CD4-positive, alpha-beta T cell treated with Interleukin-6 at 100 ng/mL for 8 hours (primary cell): ENCODE data around the gene PCDH15.
"Not testable (repeated sequence)": the region's sequence is repeated elsewhere in the genome, so short reads cannot be mapped to it uniquely, and the experiment has no call there.

ENCODE experiments used
- DNase-seq: peaks from one replicate; pipeline ENCODE4 v3.0.0-alpha.2; 2020; ENCODE audit warnings: mixed read lengths, low spot score

The PCDH15 gene

DNA sequence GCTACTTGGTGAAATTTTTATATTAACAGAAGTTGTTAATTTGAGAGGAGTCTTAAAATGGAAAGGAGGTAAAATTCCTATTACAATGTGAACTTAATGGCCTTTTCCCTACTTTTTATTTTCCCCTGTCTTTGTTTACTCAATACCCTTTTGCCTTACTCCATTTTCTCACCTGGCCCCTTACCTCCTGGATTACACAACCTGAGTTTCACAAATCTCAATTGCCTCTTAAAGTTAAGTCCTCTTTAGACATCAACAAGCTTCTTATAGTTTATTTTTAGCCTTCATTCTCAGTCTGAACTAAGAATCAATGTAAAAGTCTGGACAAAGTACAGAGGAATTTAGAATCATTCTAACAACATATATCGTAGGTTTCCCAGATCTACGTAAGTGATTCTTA is 247.0 kb downstream of the PCDH15 start:
- no peak for DNase-seq

DNA sequence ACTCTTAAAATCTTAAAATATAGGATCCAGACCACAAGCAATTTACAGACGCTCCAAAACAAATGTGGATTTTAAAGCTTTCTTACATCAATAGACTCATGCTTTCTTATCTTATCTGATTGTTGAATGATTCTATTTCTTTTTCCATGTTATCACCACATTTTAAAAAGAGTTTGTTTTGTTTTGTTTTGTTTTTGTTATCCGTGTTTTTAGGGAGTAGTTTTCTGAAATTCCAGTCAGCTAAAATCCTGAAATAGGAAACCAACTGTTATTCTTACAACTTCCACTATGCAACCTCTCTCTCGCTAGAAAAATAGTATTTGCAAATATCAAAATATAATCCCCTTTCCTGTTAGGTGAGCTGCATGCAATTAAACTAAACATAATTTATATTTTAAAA is 251.0 kb downstream of the PCDH15 start:
- no peak for DNase-seq

DNA sequence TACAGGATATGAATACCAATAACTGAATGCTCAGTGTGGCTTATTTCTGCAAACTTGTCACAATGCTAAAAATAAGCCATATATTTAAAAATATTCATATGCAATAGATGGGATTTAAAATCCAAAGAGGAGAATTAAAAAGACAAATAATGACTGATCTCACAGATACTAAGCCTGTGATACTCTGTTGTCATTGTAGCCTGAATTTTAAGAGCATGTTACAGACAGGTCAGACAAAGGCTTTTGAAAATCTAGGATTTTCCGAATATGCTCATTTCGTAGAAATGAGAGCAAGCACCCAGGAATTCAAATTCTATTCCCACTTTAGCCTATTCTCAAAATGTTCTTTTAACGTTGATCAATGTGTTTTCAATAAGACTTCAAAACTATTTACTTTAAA is 269.7 kb downstream of the PCDH15 start:
- no peak for DNase-seq

DNA sequence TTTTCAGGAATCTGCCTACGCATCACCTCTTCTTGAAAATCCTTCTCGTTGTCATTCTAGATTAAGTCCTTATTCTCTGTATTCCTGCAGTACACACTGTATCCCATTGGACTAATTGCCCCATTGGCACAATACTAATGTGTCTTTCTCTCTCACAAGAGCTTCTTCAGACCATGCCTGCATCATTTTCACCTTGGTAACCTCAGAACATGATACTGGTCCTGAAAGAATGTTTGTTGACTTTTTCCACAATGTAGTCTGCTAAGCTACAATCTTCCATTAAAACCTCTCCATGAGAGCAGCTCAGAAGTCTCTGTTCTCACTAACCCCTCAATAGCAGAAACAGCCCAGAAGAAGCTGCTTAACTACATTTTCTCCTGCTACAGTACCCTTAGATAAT is 270.7 kb downstream of the PCDH15 start:
- DNase-seq: no peak

DNA sequence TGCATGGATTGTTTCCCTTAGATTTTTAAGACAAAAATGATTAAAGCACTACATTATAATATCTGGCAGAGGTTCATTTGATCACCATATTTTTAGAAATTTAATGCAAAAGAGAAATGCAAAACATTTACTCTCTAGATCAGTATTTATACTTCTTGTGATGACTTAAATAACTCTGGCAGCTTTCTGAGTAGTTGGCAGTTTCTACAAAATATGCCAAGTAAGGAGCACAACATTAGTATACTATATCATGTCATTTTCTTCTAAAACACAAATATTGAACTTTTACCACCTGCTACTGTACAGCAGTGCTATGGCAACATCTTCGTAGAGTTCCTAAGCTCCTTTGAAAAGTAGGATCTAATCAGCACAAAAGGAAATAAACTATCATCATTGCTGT is 275.2 kb downstream of the PCDH15 start:
- no peak for DNase-seq

DNA sequence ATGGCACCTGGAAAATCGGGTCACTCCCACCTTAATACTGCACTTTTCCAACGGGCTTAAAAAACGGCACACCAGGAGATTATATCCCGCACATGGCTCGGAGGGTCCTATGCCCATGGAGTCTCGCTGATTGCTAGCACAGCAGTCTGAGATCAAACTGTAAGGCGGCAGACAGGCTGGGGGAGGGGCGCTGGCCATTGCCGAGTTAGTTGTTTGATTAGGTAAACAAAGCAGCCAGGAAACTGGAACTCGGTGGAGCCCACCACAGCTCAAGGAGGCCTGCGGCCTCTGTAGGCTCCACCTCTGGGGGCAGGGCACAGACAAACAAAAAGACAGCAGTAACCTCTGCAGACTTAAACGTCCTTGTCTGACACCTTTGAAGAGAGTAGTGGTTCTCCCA is 285.8 kb downstream of the PCDH15 start:
- not testable (repeated sequence) for DNase-seq

DNA sequence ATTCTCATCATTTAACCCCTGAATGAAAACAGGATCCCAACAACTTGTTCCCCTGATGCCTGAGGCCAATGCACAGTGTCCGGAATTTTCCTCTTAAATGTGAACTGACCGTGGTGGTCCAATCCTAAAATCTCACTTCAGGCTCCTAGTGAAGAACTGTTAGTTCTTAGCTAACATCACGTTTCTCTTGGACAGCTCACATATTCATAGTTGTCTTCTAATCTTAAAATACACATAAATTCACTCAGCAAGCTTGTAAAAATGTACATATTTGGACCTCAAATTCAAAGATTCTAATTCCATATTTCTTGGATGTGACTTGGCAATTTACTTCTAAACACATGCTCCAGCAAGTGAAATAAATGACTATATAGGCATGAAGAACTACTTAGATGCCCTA is 297.2 kb downstream of the PCDH15 start:
- DNase-seq: no peak

DNA sequence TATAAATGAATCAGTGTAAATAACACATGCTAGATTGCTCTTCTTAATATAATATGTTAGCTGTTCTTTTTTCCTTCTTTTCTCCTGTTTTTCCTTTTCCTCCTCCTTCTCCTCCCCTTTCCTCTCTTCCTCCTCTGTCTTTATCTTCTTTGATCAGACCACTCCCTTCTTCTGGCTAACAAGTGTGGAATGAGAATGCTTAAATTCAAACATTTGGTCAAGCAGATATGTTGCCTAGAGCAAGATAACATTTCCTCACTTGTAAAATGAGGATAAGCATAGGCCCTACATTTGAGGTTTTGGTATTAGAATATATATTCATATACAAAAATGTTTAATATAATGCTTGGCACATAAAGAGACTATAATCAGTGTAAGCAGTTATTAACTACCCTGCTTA is 299.1 kb downstream of the PCDH15 start:
- no peak for DNase-seq

DNA sequence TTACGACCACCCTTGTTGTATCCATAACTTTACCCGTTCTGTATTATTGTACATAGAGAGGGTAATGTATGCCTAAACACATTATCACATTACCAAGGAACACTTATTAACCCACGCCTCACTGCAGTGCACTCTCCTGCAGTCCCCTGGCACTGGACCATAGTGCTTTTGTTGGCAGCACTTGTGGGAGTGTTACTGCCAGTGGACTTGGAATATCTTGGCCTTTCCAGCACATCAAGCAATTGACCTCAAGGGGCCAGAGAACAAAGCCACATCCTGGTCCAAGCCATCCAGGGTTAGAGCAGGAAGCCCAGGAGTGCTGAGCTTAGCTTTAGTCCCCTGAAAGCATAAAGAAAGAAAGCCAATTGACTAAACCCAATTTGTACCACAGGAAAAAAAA is 304.2 kb downstream of the PCDH15 start:
- no peak for DNase-seq

DNA sequence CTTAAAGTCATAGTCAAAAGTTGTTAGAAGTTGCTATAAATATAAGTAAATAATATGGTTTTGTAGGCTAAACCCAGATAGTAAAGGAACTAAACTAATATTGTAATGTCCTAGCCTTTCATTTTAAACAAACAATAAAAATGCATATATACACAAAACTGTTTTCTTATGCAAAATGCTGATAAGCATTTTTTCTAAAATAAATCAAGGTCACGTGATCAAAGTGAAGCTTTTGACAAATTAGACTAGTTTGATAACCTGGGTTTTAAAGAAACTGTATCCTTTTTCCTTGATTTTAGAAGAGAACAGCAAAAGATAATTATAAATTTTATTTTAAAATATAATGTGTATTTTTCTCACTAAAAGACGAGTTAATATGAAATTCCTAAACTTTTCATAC is 313.3 kb downstream of the PCDH15 start:
- DNase-seq: no peak

DNA sequence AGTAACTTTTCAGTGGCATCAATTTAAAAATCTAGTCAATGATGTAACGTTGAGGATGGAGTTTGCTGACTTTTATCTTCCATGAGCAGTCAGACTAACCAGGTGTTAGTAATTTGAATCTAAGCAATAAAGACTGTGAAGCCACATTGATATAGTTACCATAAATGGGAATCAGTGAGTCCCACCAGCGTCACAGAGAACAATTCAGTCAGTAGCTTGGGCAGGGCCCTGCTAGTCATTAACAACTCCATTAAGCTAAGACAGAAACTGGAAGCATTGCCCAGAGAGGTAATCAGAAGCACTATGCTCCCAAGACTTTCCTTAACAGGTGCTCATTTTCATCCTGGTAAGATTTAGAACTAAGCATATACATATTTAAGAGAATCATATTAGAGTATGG is 315.1 kb downstream of the PCDH15 start:
- DNase-seq: no peak

DNA sequence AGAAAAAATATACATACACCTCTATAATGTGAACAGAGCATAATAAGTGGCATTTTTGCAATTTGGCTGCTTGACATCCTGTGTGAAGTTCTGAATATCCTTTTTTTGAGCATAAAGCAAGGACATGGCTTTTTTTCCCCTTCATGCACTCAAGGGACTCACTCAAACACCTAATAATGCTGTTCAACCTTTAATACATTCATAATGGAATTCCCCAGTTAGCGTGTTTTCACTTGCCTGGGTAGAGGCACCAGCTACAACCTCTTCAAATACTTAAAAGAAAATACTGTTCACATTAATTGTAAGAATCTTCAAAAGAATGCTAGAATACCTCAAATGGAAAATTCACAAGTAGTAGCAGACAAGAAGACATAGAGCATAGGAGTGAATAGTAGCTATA is 316.8 kb downstream of the PCDH15 start:
- DNase-seq: no peak

DNA sequence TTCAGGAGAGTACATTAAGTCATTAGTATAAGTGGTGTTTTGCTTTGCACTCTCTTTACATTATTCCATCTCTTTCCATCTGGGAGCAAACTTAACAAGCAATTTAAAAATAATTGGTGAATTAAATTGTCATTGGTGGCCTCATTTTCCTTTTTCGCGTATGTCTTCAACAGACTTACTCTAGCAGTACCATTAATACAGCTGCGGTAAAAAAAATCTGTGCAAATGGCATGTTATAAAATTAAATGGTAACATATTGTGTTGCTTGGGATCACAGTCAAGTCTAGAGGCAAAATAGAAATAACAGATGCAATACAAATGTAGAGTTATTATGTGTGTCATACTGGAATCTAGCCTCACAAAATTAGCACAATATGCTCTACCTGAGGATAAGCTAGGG is 322.4 kb downstream of the PCDH15 start:
- no peak for DNase-seq

DNA sequence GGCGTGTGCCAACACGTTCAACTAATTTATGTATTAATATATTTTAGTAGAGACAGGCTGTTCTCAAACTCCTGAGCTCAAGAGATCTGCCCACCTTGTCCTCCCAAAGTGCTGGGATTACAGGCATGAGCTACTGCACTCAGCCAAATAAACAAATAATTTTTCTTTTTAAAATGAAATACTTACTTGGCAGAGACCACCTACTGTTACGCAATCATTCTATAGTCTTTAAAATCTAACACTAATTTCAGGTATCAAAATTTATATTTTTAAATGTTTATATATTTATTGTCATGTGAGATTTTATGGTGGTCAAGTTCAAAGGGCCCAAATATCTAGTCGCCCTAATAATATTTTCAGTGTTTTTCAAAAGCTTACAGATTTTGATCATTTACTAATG is 323.3 kb downstream of the PCDH15 start:
- no peak for DNase-seq

DNA sequence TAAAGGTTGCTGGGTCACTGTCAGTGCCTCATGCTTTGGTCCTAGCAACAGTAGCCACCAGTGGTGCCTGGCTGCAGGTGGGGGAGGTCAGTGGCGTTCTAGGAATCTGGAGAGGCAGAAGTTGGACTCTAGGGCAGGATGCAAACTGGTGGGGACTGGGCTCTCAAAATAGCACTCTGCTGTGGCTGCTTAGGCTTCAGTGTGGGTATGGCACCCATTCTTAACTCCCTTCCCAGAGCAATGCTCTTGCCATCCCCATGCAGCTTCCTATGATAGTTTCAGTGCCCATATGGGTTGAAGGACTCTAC is 330.8 kb downstream of the PCDH15 start:
- DNase-seq: no peak

DNA sequence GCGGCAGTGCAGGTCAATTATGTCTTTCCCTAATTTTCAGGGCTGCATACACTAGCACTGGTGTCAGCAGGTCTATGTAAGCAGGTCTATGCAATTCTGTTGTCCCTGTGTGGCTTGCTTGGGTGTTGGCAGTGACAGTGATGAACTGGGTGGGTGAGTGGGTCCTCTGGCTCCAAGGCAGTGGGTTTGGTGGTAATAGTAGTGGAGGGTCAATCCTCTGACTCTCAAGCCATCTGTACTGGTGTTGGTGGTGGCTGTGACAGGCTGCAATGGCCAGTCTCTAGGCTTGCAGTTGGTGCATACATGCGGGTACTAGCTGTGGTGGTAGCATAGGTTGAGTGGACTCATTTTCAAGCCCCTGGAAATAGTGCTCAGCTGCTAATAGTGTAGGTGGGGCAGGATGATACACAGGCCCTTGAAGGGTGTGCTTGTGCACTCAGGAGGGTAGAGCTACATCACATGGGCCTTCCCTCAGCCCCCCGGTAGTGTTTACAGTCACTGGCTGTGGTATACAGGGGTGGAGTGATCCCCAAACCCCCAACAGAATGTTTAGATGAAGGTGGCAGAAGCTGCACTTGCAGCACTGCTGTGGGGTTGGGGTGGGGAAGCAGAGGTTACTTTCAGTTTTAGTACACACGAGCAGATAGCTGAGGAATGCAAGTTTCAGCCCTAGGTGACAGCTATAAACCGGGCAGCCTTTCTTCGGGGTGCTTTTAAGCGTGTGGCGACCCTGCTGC is 331.3 kb downstream of the PCDH15 start:
- no peak for DNase-seq

DNA sequence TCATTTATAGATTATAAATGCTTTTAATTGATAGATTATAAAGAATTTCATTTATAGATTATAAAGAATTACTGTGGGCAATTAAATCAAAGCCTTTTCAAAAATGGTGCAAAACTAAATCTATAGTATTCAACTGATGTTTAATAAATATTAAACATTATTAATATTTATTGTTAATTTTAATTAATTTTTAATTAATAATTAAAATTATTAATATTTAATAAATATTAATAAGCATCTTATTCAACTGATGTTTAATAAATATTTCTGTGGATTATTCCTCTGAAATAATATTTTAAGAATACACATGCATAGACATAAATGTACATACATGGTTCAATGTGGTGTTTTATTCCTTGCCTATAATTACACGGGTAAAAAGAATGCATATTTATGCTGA is 346.8 kb downstream of the PCDH15 start:
- no peak for DNase-seq

DNA sequence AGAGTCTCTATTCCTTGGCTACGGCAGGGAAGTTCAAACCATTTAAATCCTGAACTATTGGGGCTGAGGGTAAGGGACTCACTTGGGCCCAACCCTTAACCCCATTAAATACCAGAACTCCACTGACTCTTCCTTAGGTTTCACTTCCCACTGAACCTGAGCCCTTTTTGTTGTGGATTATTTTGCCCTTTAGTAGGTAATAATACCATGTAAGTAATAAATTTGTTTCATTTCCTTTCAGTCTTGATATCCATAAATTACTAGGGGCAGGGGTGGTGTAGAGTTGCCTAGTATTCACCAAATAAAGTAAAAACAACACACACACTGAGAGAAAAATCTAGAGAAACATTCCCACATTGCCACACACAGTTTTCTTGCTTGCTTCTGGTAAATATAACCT is 352.0 kb downstream of the PCDH15 start:
- DNase-seq: no peak

DNA sequence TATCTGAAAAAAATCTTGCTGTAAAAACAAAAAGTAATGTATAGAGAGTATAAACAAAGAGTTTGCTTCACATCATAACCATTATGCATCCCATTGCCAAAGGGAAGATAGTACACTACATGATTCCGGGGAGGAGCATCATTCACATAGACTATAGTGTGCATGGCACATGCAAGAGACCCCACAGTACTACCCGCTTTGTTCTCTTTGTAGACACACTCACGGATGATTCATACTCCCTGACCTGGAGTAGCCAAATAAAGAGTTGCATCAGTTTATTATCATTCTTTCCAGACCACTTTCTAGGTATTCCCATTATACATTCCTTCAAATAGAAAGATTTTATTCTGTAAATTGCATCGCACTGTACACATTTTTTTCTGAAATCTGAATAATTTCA is 356.9 kb downstream of the PCDH15 start:
- DNase-seq: no peak

DNA sequence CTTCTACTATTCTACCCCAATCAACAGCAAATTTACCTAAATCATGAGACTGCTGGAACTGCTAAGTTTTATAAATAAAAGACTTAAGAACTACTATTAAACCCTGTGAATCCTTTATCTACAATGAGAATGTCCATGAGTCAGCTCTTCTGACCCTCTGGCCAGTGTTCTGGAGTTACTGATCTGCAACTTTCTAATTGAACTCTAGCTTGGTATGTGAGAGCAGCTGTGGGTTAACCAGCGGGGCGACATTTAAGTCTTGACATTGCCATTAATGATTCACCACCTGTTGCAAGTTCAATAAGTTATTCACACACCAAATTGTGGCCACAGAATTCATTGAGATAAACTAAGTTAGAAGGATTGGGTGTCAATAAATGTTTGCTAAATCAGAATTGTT is 359.8 kb downstream of the PCDH15 start:
- no peak for DNase-seq

DNA sequence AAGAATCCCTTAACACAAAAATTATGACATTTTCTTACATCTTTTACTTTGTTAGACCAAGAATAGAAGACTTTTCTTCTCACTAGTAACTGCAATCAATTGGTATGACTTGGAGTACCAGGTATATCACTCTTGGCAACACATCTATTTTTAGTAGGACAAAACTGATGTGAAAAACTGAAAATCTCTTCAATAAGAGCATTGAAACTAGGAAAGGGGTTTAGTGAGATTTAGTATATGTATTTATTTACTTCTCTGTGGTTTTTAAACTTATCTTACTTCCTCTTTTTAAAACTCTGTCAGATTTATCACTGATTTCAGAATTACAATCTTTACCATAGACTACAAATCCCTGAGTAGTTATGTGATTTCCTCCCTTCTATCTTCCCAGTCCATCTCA is 366.2 kb downstream of the PCDH15 start:
- no peak for DNase-seq

DNA sequence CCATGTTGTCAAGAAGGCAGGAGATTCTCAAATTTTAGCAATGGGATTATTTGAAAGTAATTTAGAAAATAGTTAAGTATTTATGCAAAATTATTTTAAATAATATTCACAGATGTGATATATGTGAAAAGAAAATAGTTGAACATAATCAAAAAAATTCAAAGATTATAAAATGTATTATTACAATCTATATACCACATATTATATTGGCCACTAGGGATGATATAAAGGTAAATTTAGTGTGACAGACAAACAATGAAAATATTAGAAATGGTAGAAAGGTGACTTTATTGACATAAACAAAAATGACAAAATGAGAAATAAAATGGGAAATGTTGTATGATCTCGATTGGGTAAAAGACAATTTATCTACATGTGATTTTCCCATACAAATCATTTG is 385.5 kb downstream of the PCDH15 start:
- DNase-seq: no peak

DNA sequence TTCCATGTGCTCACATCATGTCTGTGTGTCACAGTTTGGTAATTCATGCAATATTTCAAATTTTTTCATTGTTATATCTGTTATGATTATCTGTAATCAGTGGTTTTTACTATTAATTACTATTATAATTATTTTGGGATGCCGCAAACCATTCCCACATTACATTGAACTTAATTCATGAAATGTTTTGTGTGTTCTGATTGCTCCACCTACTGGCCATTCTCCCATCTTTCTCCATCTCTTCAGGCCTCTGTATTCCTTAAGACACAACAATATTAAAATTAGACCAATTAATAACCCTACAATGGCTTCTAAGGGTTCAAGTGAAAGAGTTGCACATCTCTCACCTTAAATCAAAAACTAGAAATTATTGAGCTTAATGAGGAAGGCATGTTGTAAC is 398.5 kb downstream of the PCDH15 start:
- no peak for DNase-seq

DNA sequence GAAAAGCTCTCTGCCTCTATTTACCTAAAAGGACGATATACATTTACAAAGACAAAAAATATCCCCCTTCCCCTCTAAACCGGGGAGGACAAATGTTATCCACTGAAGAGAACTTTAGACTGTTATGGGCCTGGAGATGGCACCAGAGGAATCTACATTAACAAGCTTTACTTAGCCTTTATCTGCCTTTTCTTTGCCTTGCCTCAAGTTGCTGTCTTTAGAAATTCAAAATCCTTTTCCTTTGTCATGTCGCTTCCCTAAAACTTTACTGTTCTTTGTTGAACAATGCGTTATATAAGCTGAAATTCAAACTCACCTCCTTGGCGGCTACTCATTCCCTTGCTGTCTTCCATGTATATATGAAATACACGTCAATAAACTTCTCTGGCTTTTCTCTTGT is 405.0 kb downstream of the PCDH15 start:
- DNase-seq: no peak

DNA sequence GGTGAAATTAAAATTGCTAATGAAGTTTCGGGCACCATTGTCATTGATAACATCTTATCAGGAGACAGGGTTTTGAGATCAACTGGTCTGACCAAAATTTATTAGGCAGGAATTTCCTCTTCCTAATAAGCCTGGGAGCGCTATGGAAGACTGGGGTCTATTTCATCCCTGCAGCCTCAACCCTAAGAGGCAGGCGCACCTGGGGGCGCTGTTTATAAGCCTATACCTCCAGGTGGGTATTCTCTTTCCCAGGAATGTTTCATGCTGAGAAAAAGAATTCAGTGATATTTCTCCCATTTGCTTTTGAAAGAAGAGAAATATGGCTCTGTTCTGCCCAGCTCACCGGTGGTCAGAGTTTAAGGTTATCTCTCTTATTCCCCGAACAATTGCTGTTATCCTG is 406.4 kb downstream of the PCDH15 start:
- DNase-seq: not testable (repeated sequence)
